GM12878 (cell line): Measurements from ENCODE around the gene STON2. TPM values are rescaled to one million over a fixed set of nuclear protein-coding genes. Genes with fewer than 3 reads are reported as not detected.

Experiments
- ATAC-seq: fragments of 200-7000 bp; cut with Tn5 transposase; 3 replicates; pipeline ENCODE4 v1.9.1; 2020; ENCODE audit warnings: mild to moderate bottlenecking, moderate library complexity
- BruUV-seq: library from RNA; stranded (reverse); fragments of 400-500 nt; replicated peaks from 2 replicates; lab custom pipeline; 2021; lab: Mats Ljungman, UMichigan
- CTCF ChIA-PET: fragments of 300-600 bp; sonication (Branson Sonifier 250); formaldehyde crosslinking; extraction: SDS; loops from one replicate; lab custom pipeline; 2021; ENCODE audit warnings: inconsistent platforms; lab: Yijun Ruan, JAX
- POLR2A ChIA-PET: fragments of 350-600 bp; formaldehyde crosslinking; extraction: SDS; loops from one replicate; lab custom pipeline; 2021; ENCODE audit warnings: inconsistent platforms; lab: Charles Lee
- RAD21 ChIA-PET: fragments of 300-600 bp; sonication (Branson Sonifier 250); formaldehyde crosslinking; loops from one replicate; lab custom pipeline; 2023; ENCODE audit warnings: antibody characterized with exemption; ENCODE audit not compliant: unreplicated experiment; lab: Charles Lee
- SMC1A ChIA-PET: fragments of 300-600 bp; sonication (Branson Sonifier 250); formaldehyde crosslinking; loops from one replicate; lab custom pipeline; 2023; ENCODE audit not compliant: unreplicated experiment, uncharacterized antibody; lab: Charles Lee
- DNase-seq: peaks from one replicate; pipeline ENCODE4 v3.0.0-alpha.2; 2011; ENCODE audit warnings: low read depth, low spot score
- FAIRE-seq: peaks from 3 replicates; lab custom pipeline; 2011; peaks lifted over from hg19 to GRCh38; lab: Jason Lieb, UNC
- H2AFZ ChIP-seq: 2 replicates; pipeline ENCODE4 v1.6.0; 2011; ENCODE audit warnings: low read depth, low read length, control low read depth; ENCODE audit not compliant: control insufficient read depth
- H3K27ac ChIP-seq: 2 replicates; pipeline ENCODE4 v1.5.1; 2011; ENCODE audit warnings: control low read depth; ENCODE audit not compliant: control insufficient read depth, insufficient read depth
- H3K27me3 ChIP-seq, 2 experiments: replicated peaks in 1 of 2; 2 replicates each; pipeline versions ENCODE4 v1.6.0 to v1.6.1; 2011; ENCODE audit warnings: low read length in 1 of 2; ENCODE audit not compliant: control insufficient read depth in 2 of 2, insufficient read depth in 2 of 2
- H3K36me3 ChIP-seq, 2 experiments: 2 replicates each; pipeline ENCODE4 v1.5.1; 2011; ENCODE audit warnings: low read length in 1 of 2; ENCODE audit not compliant: control insufficient read depth in 2 of 2, insufficient read depth in 2 of 2
- H3K4me1 ChIP-seq: 2 replicates; pipeline ENCODE4 v1.6.1; 2011; ENCODE audit warnings: mild to moderate bottlenecking, low read length, moderate library complexity, mixed read lengths; ENCODE audit not compliant: control insufficient read depth, insufficient read depth
- H3K4me2 ChIP-seq: 2 replicates; pipeline ENCODE4 v1.6.0; 2011; ENCODE audit warnings: control low read depth; ENCODE audit not compliant: control insufficient read depth, insufficient read depth
- H3K4me3 ChIP-seq: fragments of 200-600 bp; sonication (generic); 2 replicates; pipeline ENCODE4 v1.5.1; 2016
- H3K79me2 ChIP-seq: 2 replicates; pipeline ENCODE4 v1.6.0; 2011; ENCODE audit warnings: low read length; ENCODE audit not compliant: control insufficient read depth, insufficient read depth
- H3K9ac ChIP-seq: 2 replicates; pipeline ENCODE4 v1.8.0; 2011; ENCODE audit warnings: low read length, control low read depth, mixed read lengths; ENCODE audit not compliant: control insufficient read depth, insufficient read depth
- H3K9me3 ChIP-seq: replicated peaks from 3 replicates; pipeline ENCODE4 v1.5.1; 2011; ENCODE audit warnings: mild to moderate bottlenecking, low read length; ENCODE audit not compliant: control insufficient read depth, insufficient read depth
- H4K20me1 ChIP-seq: 2 replicates; pipeline ENCODE4 v1.6.0; 2011; ENCODE audit not compliant: control insufficient read depth, insufficient read depth
- BMI1 ChIP-seq: fragments of 450-650 bp; IDR thresholded peaks from 2 replicates; pipeline ENCODE4 v1.6.1; 2016; ENCODE audit warnings: mild to moderate bottlenecking, moderate library complexity, borderline replicate concordance
- EZH2 ChIP-seq: IDR thresholded peaks from 2 replicates; pipeline ENCODE4 v1.6.1; 2012; ENCODE audit warnings: low read depth, mild to moderate bottlenecking, control low read depth, inconsistent platforms, low read length, borderline replicate concordance; ENCODE audit not compliant: control insufficient read depth
- HCFC1 ChIP-seq: fragments of 150-350 bp; IDR thresholded peaks from 2 replicates; pipeline ENCODE4 v1.6.1; 2014; ENCODE audit warnings: low read length
- LARP7 ChIP-seq: fragments of 450-650 bp; IDR thresholded peaks from 2 replicates; pipeline ENCODE4 v1.6.1; 2017; ENCODE audit warnings: mild to moderate bottlenecking
- STAT3 ChIP-seq: IDR thresholded peaks from 2 replicates; pipeline ENCODE4 v1.6.1; 2011; ENCODE audit warnings: low read depth, low read length, improper control_type of control experiment
- SUPT20H ChIP-seq: IDR thresholded peaks from 2 replicates; pipeline ENCODE4 v1.6.1; 2011; ENCODE audit warnings: low read depth, mild to moderate bottlenecking, low read length, moderate library complexity, borderline replicate concordance; ENCODE audit not compliant: control insufficient read depth
- ZNF207 ChIP-seq: fragments of 450-650 bp; IDR thresholded peaks from 2 replicates; pipeline ENCODE4 v1.6.1; 2014; ENCODE audit warnings: antibody characterized with exemption, mild to moderate bottlenecking, borderline replicate concordance
- WGBS: methylation state at CpG from one replicate; pipeline ENCODE4 v1.1.6; 2016; ENCODE audit warnings: low lambda C conversion rate; ENCODE audit not compliant: insufficient replicate concordance, insufficient coverage; ENCODE audit errors: missing lambda C conversion rate; 5-methylcytosine and 5-hydroxymethylcytosine counted together
- in situ Hi-C: fragments of 300-500 bp; cut with MboI; formaldehyde crosslinking; loops from 9 replicates; pipeline ENCODE4 v1.14.3; 2018; ENCODE audit warnings: mixed read lengths
- intact Hi-C: fragments of 100-400 bp; cut with micrococcal nuclease; formaldehyde crosslinking; loops from one replicate; pipeline ENCODE4 v1.14.2; 2022; ENCODE audit not compliant: unreplicated experiment
- polyA plus RNA-seq, 11 experiments: library from polyadenylated mRNA; depleted of rRNA in 4 of 11; unstranded in 6 of 11; stranded (reverse) in 5 of 11; fragments of >200 nt; fragmentation: Nextera tagmentation in 4 of 11; fragmentation: Illumina TruSeq in 1 of 11; extraction: Ambion mirVana in 4 of 11; extraction: Trizol in 1 of 11; gene quantifications; 1 replicate in 1 of 11; 2 replicates in 10 of 11; pipeline versions ENCODE4 v1.2.1 to v1.2.3, GENCODE V29; 2011 to 2016; ENCODE audit warnings: inconsistent platforms in 2 of 11, missing spikeins in 2 of 11, low read depth in 1 of 11
- total RNA-seq, 4 experiments: library from RNA; depleted of rRNA in 3 of 4; stranded (reverse); fragments of >200 nt in 3 of 4; fragmentation: Illumina TruSeq in 1 of 4; extraction: Trizol in 1 of 4; gene quantifications; 2 replicates each; pipeline versions ENCODE4 v1.2.1 to v1.2.3, GENCODE V29; 2013 to 2021
- TF ChIP-seq, protein P1 (sequence below): fragments of 450-650 bp; IDR thresholded peaks from 2 replicates; pipeline ENCODE4 v1.6.1; 2017; ENCODE audit warnings: low read depth, mild to moderate bottlenecking, moderate library complexity
- TF ChIP-seq, protein P2 (sequence below): fragments of 450-650 bp; IDR thresholded peaks from 2 replicates; pipeline ENCODE4 v1.6.1; 2017; ENCODE audit warnings: mild to moderate bottlenecking

The STON2 gene
- total and polyA plus RNA-seq, 10 of the 15 experiments (the other 5 are each of a cell fraction or from before 2014, with no cell fraction given): 0.03 to 0.13 (median 0.03) TPM; not detected in 7

DNA sequence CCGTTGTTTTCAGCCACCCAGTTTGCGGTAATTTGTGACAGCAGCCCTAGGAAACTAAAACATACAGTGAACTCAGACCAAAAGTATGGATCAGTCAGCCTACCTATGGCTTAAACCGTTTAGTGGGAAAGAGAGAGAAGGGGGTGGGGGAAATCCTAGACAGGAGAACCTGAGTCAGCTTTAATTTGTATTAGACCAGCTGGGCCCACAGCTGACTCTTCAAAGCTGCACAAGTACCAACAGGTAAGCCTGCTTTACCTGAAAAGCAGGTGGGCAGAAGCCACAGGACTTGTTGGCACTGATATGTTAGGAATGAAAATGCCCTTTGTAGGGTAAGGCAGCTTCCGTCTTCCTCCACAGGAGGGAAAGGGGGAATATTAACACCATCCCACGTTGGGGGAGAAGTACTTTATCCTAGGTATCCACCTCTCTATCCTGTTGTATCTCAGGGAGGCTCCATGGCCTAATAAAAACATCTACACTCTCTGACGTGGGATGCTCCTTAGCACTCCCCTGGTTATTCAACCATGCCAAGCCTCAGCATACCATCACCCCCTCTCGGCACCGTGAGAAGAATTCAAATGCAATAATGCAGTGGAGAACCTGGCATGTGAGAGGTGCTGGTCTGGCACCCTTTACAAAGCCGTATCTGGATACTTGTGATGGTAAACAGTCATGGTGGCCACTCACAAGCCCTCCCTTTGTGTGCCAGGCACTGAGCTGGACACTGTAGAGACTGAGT, 70.3 kb downstream of the STON2 start:
- ATAC-seq: no peak
- SMC1A ChIA-PET: no interaction called here
- no peak overlapping the region for H3K27ac ChIP-seq
- no peak overlapping the region for H2AFZ ChIP-seq
- CTCF ChIA-PET: no interaction called here
- FAIRE-seq: no peak
- POLR2A ChIA-PET: no interaction called here
- TF ChIP-seq STAT3 (no peak), ZNF207 (no peak), LARP7 (no peak), EZH2 (no peak), SUPT20H (no peak), HCFC1 (no peak), BMI1 (no peak)
- TF ChIP-seq, protein P1, sequence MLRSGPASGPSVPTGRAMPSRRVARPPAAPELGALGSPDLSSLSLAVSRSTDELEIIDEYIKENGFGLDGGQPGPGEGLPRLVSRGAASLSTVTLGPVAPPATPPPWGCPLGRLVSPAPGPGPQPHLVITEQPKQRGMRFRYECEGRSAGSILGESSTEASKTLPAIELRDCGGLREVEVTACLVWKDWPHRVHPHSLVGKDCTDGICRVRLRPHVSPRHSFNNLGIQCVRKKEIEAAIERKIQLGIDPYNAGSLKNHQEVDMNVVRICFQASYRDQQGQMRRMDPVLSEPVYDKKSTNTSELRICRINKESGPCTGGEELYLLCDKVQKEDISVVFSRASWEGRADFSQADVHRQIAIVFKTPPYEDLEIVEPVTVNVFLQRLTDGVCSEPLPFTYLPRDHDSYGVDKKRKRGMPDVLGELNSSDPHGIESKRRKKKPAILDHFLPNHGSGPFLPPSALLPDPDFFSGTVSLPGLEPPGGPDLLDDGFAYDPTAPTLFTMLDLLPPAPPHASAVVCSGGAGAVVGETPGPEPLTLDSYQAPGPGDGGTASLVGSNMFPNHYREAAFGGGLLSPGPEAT: no peak
- TF ChIP-seq, protein P2, sequence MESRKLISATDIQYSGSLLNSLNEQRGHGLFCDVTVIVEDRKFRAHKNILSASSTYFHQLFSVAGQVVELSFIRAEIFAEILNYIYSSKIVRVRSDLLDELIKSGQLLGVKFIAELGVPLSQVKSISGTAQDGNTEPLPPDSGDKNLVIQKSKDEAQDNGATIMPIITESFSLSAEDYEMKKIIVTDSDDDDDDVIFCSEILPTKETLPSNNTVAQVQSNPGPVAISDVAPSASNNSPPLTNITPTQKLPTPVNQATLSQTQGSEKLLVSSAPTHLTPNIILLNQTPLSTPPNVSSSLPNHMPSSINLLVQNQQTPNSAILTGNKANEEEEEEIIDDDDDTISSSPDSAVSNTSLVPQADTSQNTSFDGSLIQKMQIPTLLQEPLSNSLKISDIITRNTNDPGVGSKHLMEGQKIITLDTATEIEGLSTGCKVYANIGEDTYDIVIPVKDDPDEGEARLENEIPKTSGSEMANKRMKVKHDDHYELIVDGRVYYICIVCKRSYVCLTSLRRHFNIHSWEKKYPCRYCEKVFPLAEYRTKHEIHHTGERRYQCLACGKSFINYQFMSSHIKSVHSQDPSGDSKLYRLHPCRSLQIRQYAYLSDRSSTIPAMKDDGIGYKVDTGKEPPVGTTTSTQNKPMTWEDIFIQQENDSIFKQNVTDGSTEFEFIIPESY: no peak
- H3K4me1 ChIP-seq: no peaks in the 10 kb centered on the region
- no TSS peak for BruUV-seq
- in situ Hi-C loops: no loop called here
- RAD21 ChIA-PET: no interaction called here
- no peak overlapping the region for H3K4me2 ChIP-seq
- peaks cover 0 to 3% of the 10 kb centered on the region in 2 experiments; a peak in 2 of 4 replicates for H3K27me3 ChIP-seq
- WGBS: 27% methylated on average over 9 of the region's 9 CpGs
- intact Hi-C loops: no loop called here
- no peaks in the 10 kb centered on the region for H4K20me1 ChIP-seq
- no peaks in the 10 kb centered on the region for H3K9me3 ChIP-seq
- no peak overlapping the region for H3K9ac ChIP-seq
- no peak overlapping the region for H3K4me3 ChIP-seq
- H3K36me3 ChIP-seq: no peaks in the 10 kb centered on the region
- DNase-seq: no peak
- H3K79me2 ChIP-seq: no peaks in the 10 kb centered on the region
